GM23338 (cell line): ENCODE results near the gene MCTP1. TPM values are rescaled to one million over a fixed set of nuclear protein-coding genes. Genes with fewer than 3 reads are reported as not detected.
"Not testable (repeated sequence)": the region's sequence is repeated elsewhere in the genome, so short reads cannot be mapped to it uniquely, and the experiment has no call there.

Experiments used
- ATAC-seq: fragments of 200-7000 bp; cut with Tn5 transposase; 3 replicates; pipeline ENCODE4 v1.9.1; 2020
- DNase-seq: peaks from one replicate; pipeline ENCODE4 v3.0.0-alpha.2; 2015; ENCODE audit warnings: low spot score
- H2AFZ ChIP-seq: fragments of 200-600 bp; sonication (generic); 2 replicates; pipeline ENCODE4 v1.8.0; 2016; ENCODE audit warnings: antibody characterized with exemption, mild to moderate bottlenecking, moderate library complexity
- H3F3A ChIP-seq: fragments of 200-600 bp; sonication (generic); replicated peaks from 2 replicates; pipeline ENCODE4 v1.8.0; 2017; ENCODE audit warnings: antibody characterized with exemption, mixed run types, low read depth
- H3K27ac ChIP-seq: fragments of 200-600 bp; sonication (generic); 2 replicates; pipeline ENCODE4 v1.6.1; 2016; ENCODE audit warnings: low read depth
- H3K27me3 ChIP-seq: fragments of 200-600 bp; sonication (generic); 2 replicates; pipeline ENCODE4 v1.8.0; 2016; ENCODE audit warnings: mild to moderate bottlenecking, mixed run types, moderate library complexity; ENCODE audit not compliant: insufficient read depth
- H3K36me3 ChIP-seq: fragments of 200-600 bp; sonication (generic); 2 replicates; pipeline ENCODE4 v1.8.0; 2016; ENCODE audit warnings: mild to moderate bottlenecking; ENCODE audit not compliant: insufficient read depth
- H3K4me1 ChIP-seq: fragments of 200-600 bp; sonication (generic); 2 replicates; pipeline ENCODE4 v1.8.0; 2016; ENCODE audit warnings: mild to moderate bottlenecking, moderate library complexity; ENCODE audit not compliant: insufficient read depth
- H3K4me2 ChIP-seq: fragments of 200-600 bp; sonication (generic); 2 replicates; pipeline ENCODE4 v1.7.1; 2017; ENCODE audit warnings: mixed run types
- H3K4me3 ChIP-seq: fragments of 200-600 bp; sonication (generic); 2 replicates; pipeline ENCODE4 v1.6.1; 2016; ENCODE audit warnings: mixed run types
- H3K79me2 ChIP-seq: fragments of 200-600 bp; sonication (generic); replicated peaks from 2 replicates; pipeline ENCODE4 v1.8.0; 2017; ENCODE audit warnings: mild to moderate bottlenecking; ENCODE audit not compliant: insufficient read depth
- H3K9me2 ChIP-seq: fragments of 200-600 bp; sonication (generic); 2 replicates; pipeline ENCODE4 v1.8.0; 2017; ENCODE audit not compliant: insufficient read depth
- H4K20me1 ChIP-seq: fragments of 200-600 bp; sonication (generic); replicated peaks from 2 replicates; pipeline ENCODE4 v1.8.0; 2017; ENCODE audit warnings: mild to moderate bottlenecking; ENCODE audit not compliant: insufficient read depth
- H3K27ac Mint-ChIP-seq: 2 replicates; pipeline ENCODE4 v1.8.0; 2020; ENCODE audit warnings: inconsistent platforms, mild to moderate bottlenecking, moderate library complexity, mixed read lengths
- H3K27me3 Mint-ChIP-seq: 3 replicates; pipeline ENCODE4 v1.8.0; 2022; ENCODE audit warnings: low read depth, mild to moderate bottlenecking, moderate library complexity, mixed read lengths, inconsistent platforms; ENCODE audit not compliant: insufficient read depth, poor library complexity
- H3K36me3 Mint-ChIP-seq: 3 replicates; pipeline ENCODE4 v1.8.0; 2021; ENCODE audit warnings: low read depth, mild to moderate bottlenecking, inconsistent platforms, moderate library complexity, mixed read lengths
- H3K4me1 Mint-ChIP-seq: 3 replicates; pipeline ENCODE4 v1.8.0; 2020; ENCODE audit warnings: mild to moderate bottlenecking, inconsistent platforms, mixed read lengths
- H3K4me3 Mint-ChIP-seq: 3 replicates; pipeline ENCODE4 v1.8.0; 2021; ENCODE audit warnings: moderate library complexity, mild to moderate bottlenecking, inconsistent platforms, mixed read lengths
- H3K9me3 Mint-ChIP-seq: 3 replicates; pipeline ENCODE4 v1.8.0; 2020; ENCODE audit warnings: moderate library complexity, mild to moderate bottlenecking, inconsistent platforms, mixed read lengths
- CREB1 ChIP-seq: fragments of 250-450 bp; sonication (Bioruptor Pico); IDR thresholded peaks from 2 replicates; pipeline ENCODE4 v1.5.0; 2020; ENCODE audit warnings: low read depth, mild to moderate bottlenecking, moderate library complexity
- ETS1 ChIP-seq: IDR thresholded peaks from 2 replicates; pipeline ENCODE4 v1.6.1; 2016; ENCODE audit warnings: antibody characterized with exemption
- EZH2 ChIP-seq: fragments of 200-600 bp; sonication (generic); IDR thresholded peaks from one replicate; pipeline ENCODE4 v1.8.0; 2017; ENCODE audit warnings: antibody characterized with exemption, mild to moderate bottlenecking, low read depth; ENCODE audit not compliant: unreplicated experiment
- JUNB ChIP-seq: IDR thresholded peaks from one replicate; pipeline ENCODE4 v1.6.1; 2016; ENCODE audit warnings: antibody characterized with exemption; ENCODE audit not compliant: unreplicated experiment
- REST ChIP-seq: IDR thresholded peaks from one replicate; pipeline ENCODE4 v1.6.1; 2018; ENCODE audit warnings: antibody characterized with exemption; ENCODE audit not compliant: unreplicated experiment
- STAT1 ChIP-seq: IDR thresholded peaks from one replicate; pipeline ENCODE4 v1.6.1; 2016; ENCODE audit warnings: antibody characterized with exemption; ENCODE audit not compliant: unreplicated experiment
- ZNF114 ChIP-seq: fragments of 250-450 bp; sonication (Bioruptor Pico); IDR thresholded peaks from 2 replicates; pipeline ENCODE4 v1.5.0; 2020; ENCODE audit warnings: mild to moderate bottlenecking, moderate library complexity
- ZNF331 ChIP-seq: fragments of 250-450 bp; sonication (Bioruptor Pico); IDR thresholded peaks from 2 replicates; pipeline ENCODE4 v1.5.0; 2020; ENCODE audit warnings: low read depth, mild to moderate bottlenecking, moderate library complexity
- polyA plus RNA-seq: library from polyadenylated mRNA; unstranded; fragments of >200 nt; fragmentation: Nextera tagmentation; extraction: Ambion mirVana; gene quantifications from 2 replicates; pipeline ENCODE4 v1.2.1, GENCODE V29; 2016
- total RNA-seq: library from RNA; depleted of rRNA; stranded (reverse); fragments of >200 nt; shearing (Covaris generic); gene quantifications from 2 replicates; pipeline ENCODE4 v1.2.3, GENCODE V29; 2014

MCTP1 gene
- total and polyA plus RNA-seq, 2 experiments from 2014 or later = 3.7 to 4.2 TPM

DNA sequence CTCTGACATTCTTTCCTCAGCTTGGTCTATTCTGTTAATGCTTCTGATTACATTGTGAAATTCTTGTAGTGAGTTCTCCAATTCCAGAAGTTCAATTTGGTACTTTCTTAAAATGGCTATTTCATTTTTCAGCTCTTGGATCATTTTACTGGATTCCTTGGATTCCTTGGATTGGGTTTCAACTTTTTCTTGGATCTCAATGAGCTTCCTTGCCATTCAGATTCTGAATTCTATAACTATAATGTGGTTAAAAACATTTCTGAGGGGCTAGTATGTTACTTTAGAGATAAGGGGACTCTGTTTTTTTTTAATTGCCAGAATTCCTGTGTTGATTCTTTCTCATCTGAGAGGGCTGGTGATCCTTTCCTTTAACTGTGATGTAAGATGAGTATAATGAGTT, 136.4 kb downstream of the MCTP1 start:
- TF ChIP-seq STAT1 (no peak), REST (no peak), CREB1 (CRISPR knock-in tag) (no peak), EZH2 (no peak), JUNB (no peak)

GRCh38 chr5:95143858-95144257, 141.0 kb downstream of the MCTP1 start:
- not testable (repeated sequence) for H3K79me2 ChIP-seq, H3K27me3 Mint-ChIP-seq, H3F3A ChIP-seq, H3K4me1 Mint-ChIP-seq, H4K20me1 ChIP-seq, H3K9me2 ChIP-seq, H3K36me3 ChIP-seq, H3K4me2 ChIP-seq, H3K4me3 ChIP-seq, H3K4me1 ChIP-seq, H3K4me3 Mint-ChIP-seq, ATAC-seq, H3K27ac ChIP-seq, H2AFZ ChIP-seq, H3K27ac Mint-ChIP-seq, DNase-seq, H3K27me3 ChIP-seq
- H3K36me3 Mint-ChIP-seq = peaks cover 18% of the 10 kb centered on the region; the same call in 2 of the 3 replicates
- peaks cover 16% of the 10 kb centered on the region for H3K9me3 Mint-ChIP-seq

More for the DNA sequence above, 136.4 kb downstream of the MCTP1 start:
- no peaks in the 10 kb centered on the region for H3K27me3 ChIP-seq
- no peaks in the 10 kb centered on the region for H3F3A ChIP-seq
- H3K9me2 ChIP-seq = no peaks in the 10 kb centered on the region; the same call in 1 of the 2 replicates
- Mint-ChIP-seq H3K27me3 (no peaks in the 10 kb centered on the region), H3K36me3 (peaks cover 18% of the 10 kb centered on the region; the same call in 2 of the 3 replicates), H3K27ac (no peak overlapping the region), H3K9me3 (peaks cover 16% of the 10 kb centered on the region), H3K4me3 (no peak overlapping the region), H3K4me1 (peaks cover 19% of the 10 kb centered on the region)
- no peak overlapping the region for H3K4me3 ChIP-seq
- no peak overlapping the region for H3K27ac ChIP-seq
- no peaks in the 10 kb centered on the region for H3K36me3 ChIP-seq
- H2AFZ ChIP-seq = no peak overlapping the region
- no peaks in the 10 kb centered on the region for H4K20me1 ChIP-seq
- DNase-seq (no peak), ATAC-seq (no peak)
- H3K4me1 ChIP-seq = peaks cover 9% of the 10 kb centered on the region
- no peak overlapping the region for H3K4me2 ChIP-seq
- no peaks in the 10 kb centered on the region for H3K79me2 ChIP-seq

GRCh38 chr5:95142145-95142544, 142.7 kb downstream of the MCTP1 start:
- Histone ChIP-seq H2AFZ (no peak overlapping the region), H3K4me1 (no peaks in the 10 kb centered on the region), H3K79me2 (no peaks in the 10 kb centered on the region), H4K20me1 (no peaks in the 10 kb centered on the region), H3K27me3 (no peaks in the 10 kb centered on the region), H3K27ac (no peak overlapping the region), H3K9me2 (no peaks in the 10 kb centered on the region; the same call in 1 of the 2 replicates), H3F3A (no peaks in the 10 kb centered on the region), H3K4me3 (no peak overlapping the region), H3K4me2 (no peak overlapping the region), H3K36me3 (no peaks in the 10 kb centered on the region)
- ATAC-seq = no peak
- H3K27ac Mint-ChIP-seq = no peak overlapping the region
- H3K27me3 Mint-ChIP-seq = no peaks in the 10 kb centered on the region
- H3K36me3 Mint-ChIP-seq = 0 out of 3 replicates have a peak, but pooled peaks cover 2% of the 10 kb centered on the region
- H3K4me3 Mint-ChIP-seq = no peak overlapping the region
- H3K4me1 Mint-ChIP-seq = no peaks in the 10 kb centered on the region
- DNase-seq = no peak
- TF ChIP-seq ETS1 (no peak), REST (no peak), JUNB (no peak), ZNF331 (CRISPR knock-in tag) (no peak), ZNF114 (no peak)
- peaks cover 4% of the 10 kb centered on the region for H3K9me3 Mint-ChIP-seq
